ENCODE measurements around the gene PLLP.

PLLP gene

GRCh38 chr16:57225978-57226377 is 58.5 kb downstream of the PLLP start:
- DNase-seq (ENCODE audit: low read depth) = no peak

DNA sequence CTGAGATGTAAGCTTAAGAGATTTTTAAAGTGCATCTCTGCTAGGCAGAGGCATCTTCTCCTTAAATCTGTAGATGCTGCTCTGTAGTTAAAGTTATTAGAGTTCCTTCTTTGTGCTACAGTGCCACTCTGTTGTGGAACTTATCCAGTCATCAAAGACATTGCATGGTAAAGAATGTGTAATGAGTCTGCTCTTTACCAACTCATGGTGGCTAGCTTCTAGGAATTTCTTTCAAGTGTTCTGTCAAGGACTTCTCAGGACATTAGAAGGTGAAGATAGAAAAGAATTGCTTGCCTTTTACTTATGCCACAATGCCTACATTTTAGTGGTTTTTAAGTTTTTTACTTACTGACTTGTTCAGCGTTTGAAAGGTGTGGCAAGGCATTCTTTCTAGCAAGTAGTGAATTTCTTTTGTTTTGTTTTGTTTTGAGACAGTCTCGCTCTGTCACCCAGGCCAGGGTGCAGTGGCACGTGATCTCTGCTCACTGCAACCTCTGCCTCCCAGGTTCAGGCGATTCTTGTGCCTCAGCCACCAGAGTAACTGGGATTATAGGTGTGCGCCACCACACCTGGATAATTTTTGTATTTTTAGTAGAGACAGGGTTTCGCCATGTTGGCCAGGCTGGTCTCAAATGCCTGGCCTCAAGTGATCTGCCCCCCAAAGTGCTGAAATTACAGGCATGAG is 59.7 kb downstream of the PLLP start:
- no peak for DNase-seq (ENCODE audit: low read depth)

DNA sequence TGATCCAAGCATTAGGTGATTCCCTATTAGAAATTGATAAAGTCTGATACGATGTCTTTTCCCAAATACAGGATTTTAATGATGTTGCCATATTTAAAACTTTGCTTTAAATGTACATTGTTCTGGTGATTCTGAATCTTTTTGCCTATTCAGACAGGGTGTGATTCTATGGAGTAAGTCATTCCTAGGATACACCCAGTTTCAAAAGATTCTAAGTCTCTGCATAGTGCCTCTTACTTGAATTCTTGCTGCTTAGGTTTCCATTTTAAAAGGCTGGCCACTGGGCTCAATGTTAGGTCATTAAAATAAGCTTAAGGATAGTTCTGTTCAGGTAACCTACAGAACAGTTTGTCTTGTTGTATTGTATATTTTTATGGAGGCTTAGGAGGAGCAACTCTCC is 61.4 kb downstream of the PLLP start:
- no peak for DNase-seq (ENCODE audit: low read depth)

- peak; percentile 4 for DNase-seq (ENCODE audit: low read depth)
Measured at GRCh38 chr16:57216968-57217367, 67.5 kb downstream of the PLLP start.

DNA sequence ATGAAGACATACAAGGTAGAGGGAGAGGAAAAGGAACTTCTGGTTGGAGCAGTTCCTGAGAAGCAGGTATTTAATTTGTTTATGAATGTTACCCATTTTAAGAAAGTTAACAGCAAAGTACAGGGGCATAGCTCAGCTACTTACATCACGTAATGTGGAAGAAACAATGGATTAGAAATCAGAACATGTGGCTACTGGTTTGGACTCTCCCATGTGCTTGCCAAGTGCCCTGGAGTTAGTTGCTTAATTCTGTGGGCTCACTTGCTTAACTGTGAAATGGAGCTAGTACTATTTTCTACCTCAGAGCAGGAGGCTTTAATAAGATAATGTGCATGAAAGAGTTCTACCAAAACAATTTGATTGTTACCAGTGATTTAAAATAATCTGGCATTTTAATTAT is 71.0 kb downstream of the PLLP start:
- no peak for DNase-seq (ENCODE audit: low read depth)

- no peak for DNase-seq (ENCODE audit: low read depth)
Measured at GRCh38 chr16:57209780-57210179, 74.7 kb downstream of the PLLP start.

- no peak for DNase-seq (ENCODE audit: low read depth)
Measured at GRCh38 chr16:57208926-57209325, 75.5 kb downstream of the PLLP start.

Data from ELR (cell line).